ENCODE data around the gene ENTPD8. TPM values are rescaled to one million over a fixed set of nuclear protein-coding genes. Genes with fewer than 3 reads are reported as not detected.

Gene ENTPD8
- total RNA-seq, 2 experiments from 2014 or later: not detected

GRCh38 chr9:137430723-137431415, 10.3 kb downstream of the ENTPD8 start:
- Histone ChIP-seq H3K36me3 (ENCODE audit: insufficient read depth, low read length) (no peaks in the 10 kb centered on the region), H2AFZ (ENCODE audit: low read length) (no peak overlapping the region), H3K4me3 (ENCODE audit: low read depth, low read length, poor library complexity, severe bottlenecking) (no peak overlapping the region), H3K79me2 (ENCODE audit: insufficient read depth, low read depth, low read length) (no peaks in the 10 kb centered on the region), H3K4me1 (ENCODE audit: insufficient read depth, low read length, poor library complexity, severe bottlenecking) (peaks cover 18% of the 10 kb centered on the region), H3K9me2 (ENCODE audit: insufficient read depth, low read length) (no peaks in the 10 kb centered on the region), H4K20me1 (ENCODE audit: insufficient read depth, low read length) (no peaks in the 10 kb centered on the region), H3K27ac (ENCODE audit: low read depth, low read length, poor library complexity, severe bottlenecking) (no peak overlapping the region), H3K9me3 (ENCODE audit: low read length) (no peaks in the 10 kb centered on the region), H3K4me2 (ENCODE audit: low read length) (no peak overlapping the region)
- BruUV-seq (replicated peaks): no TSS peak
- no peak for DNase-seq (ENCODE audit: low spot score)
- TF ChIP-seq, protein P1, sequence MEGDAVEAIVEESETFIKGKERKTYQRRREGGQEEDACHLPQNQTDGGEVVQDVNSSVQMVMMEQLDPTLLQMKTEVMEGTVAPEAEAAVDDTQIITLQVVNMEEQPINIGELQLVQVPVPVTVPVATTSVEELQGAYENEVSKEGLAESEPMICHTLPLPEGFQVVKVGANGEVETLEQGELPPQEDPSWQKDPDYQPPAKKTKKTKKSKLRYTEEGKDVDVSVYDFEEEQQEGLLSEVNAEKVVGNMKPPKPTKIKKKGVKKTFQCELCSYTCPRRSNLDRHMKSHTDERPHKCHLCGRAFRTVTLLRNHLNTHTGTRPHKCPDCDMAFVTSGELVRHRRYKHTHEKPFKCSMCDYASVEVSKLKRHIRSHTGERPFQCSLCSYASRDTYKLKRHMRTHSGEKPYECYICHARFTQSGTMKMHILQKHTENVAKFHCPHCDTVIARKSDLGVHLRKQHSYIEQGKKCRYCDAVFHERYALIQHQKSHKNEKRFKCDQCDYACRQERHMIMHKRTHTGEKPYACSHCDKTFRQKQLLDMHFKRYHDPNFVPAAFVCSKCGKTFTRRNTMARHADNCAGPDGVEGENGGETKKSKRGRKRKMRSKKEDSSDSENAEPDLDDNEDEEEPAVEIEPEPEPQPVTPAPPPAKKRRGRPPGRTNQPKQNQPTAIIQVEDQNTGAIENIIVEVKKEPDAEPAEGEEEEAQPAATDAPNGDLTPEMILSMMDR (conservative IDR thresholded peaks at IDR 0.05; ENCODE audit: low read length): no peak
- no peak for TF ChIP-seq EZH2phosphoT487 (IDR thresholded peaks at IDR 0.05; ENCODE audit: borderline replicate concordance, low read depth, low read length)
- ChIA-PET POLR2A (interaction anchor here (0.5 kb wide), 1 partner anchor 13 kb away, joined by 3 read pairs; no protein-coding TSS in a partner anchor), CTCF (ENCODE audit: unreplicated experiment) (no interaction called here)
- intact Hi-C loops (cut with micrococcal nuclease; ENCODE audit: unreplicated experiment): no loop called here

DNA sequence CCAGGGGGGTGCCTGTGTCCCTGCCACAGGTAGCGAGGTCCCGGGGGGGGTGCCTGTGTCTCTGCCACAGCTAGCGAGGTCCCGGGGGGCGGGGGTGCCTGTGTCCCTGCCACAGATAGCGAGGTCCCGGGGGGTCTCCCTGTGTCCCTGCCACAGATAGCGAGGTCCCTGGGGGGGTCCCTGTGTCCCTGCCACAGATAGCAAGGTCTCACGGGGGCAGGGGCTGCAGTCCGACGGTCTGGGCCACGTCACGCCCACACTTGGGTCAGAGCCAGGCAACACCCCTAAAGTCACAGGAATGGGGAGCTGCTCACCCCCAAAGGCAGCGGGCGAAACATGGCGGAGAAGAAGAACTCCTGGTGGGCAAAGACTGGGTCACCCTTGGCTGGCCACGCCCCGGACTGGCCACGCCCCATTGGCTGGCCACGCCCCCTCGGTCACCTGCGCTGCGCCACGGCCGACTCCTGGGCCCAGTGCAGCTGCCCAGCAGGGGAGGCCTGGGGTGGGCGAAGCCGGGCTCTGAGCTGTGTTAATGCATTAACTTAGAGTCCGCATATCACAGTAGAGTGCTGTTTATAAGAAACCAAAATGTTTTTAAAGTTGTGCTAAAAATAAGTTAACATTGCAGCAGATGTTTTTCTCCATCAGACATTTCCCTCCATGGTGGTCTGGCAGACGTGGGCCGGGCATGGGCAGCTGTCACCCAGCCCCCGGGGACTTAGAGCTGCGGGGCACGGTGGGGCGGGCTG, 11.0 kb downstream of the ENTPD8 start:
- peaks cover 18% of the 10 kb centered on the region for H3K4me1 ChIP-seq (ENCODE audit: insufficient read depth, low read length, poor library complexity, severe bottlenecking)
- intact Hi-C loops (cut with micrococcal nuclease; ENCODE audit: unreplicated experiment): no loop called here
- ChIA-PET CTCF (ENCODE audit: unreplicated experiment) (no interaction called here), POLR2A (no interaction called here)
- DNase-seq (ENCODE audit: low spot score): peak; percentile 39
- no peaks in the 10 kb centered on the region for H4K20me1 ChIP-seq (ENCODE audit: insufficient read depth, low read length)
- peak overlapping the region; percentile 14 for H3K4me3 ChIP-seq (ENCODE audit: low read depth, low read length, poor library complexity, severe bottlenecking)
- H3K9me2 ChIP-seq (ENCODE audit: insufficient read depth, low read length): no peaks in the 10 kb centered on the region
- no peak overlapping the region for H3K27ac ChIP-seq (ENCODE audit: low read depth, low read length, poor library complexity, severe bottlenecking)
- H3K36me3 ChIP-seq (ENCODE audit: insufficient read depth, low read length): no peaks in the 10 kb centered on the region
- BruUV-seq (replicated peaks): no TSS peak
- no peaks in the 10 kb centered on the region for H3K79me2 ChIP-seq (ENCODE audit: insufficient read depth, low read depth, low read length)
- H2AFZ ChIP-seq (ENCODE audit: low read length): no peak overlapping the region
- no peak for TF ChIP-seq EZH2phosphoT487 (IDR thresholded peaks at IDR 0.05; ENCODE audit: borderline replicate concordance, low read depth, low read length)
- TF ChIP-seq, protein P1 (conservative IDR thresholded peaks at IDR 0.05; ENCODE audit: low read length): no peak
- H3K9me3 ChIP-seq (ENCODE audit: low read length): no peaks in the 10 kb centered on the region
- peak overlapping the region; percentile 41; the same call in 1 of the 2 replicates for H3K4me2 ChIP-seq (ENCODE audit: low read length)

DNA sequence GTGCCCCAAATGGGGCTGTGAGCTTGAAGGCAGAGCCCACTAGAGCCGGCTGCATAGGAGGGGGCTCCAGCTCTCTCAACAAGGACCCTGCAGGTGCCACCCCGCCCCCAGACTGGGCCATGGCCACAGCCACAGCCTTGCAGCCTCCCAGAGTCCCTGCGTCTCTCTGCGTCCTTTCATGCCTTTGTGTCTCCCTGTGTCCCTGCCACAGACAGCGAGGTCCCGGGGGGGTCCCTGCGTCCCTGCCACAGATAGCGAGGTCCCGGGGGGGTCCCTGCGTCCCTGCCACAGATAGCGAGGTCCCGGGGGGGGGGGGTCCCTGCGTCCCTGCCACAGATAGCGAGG, 11.6 kb downstream of the ENTPD8 start:
- no TSS peak for BruUV-seq (replicated peaks)
- TF ChIP-seq EZH2phosphoT487 (IDR thresholded peaks at IDR 0.05; ENCODE audit: borderline replicate concordance, low read depth, low read length): no peak
- TF ChIP-seq, protein P1 (conservative IDR thresholded peaks at IDR 0.05; ENCODE audit: low read length): no peak
- ChIA-PET CTCF (ENCODE audit: unreplicated experiment) (no interaction called here), POLR2A (no interaction called here)
- Histone ChIP-seq H3K9me2 (ENCODE audit: insufficient read depth, low read length) (no peaks in the 10 kb centered on the region), H3K9me3 (ENCODE audit: low read length) (no peaks in the 10 kb centered on the region), H4K20me1 (ENCODE audit: insufficient read depth, low read length) (no peaks in the 10 kb centered on the region), H3K27ac (ENCODE audit: low read depth, low read length, poor library complexity, severe bottlenecking) (no peak overlapping the region), H3K4me2 (ENCODE audit: low read length) (peak overlapping the region; percentile 41; the same call in 1 of the 2 replicates), H2AFZ (ENCODE audit: low read length) (no peak overlapping the region), H3K36me3 (ENCODE audit: insufficient read depth, low read length) (no peaks in the 10 kb centered on the region), H3K4me3 (ENCODE audit: low read depth, low read length, poor library complexity, severe bottlenecking) (no peak overlapping the region), H3K79me2 (ENCODE audit: insufficient read depth, low read depth, low read length) (no peaks in the 10 kb centered on the region), H3K4me1 (ENCODE audit: insufficient read depth, low read length, poor library complexity, severe bottlenecking) (peaks cover 18% of the 10 kb centered on the region)
- DNase-seq (ENCODE audit: low spot score): no peak
- intact Hi-C loops (cut with micrococcal nuclease; ENCODE audit: unreplicated experiment): no loop called here
